ENCODE measurements around the gene TSHZ1.

TSHZ1 gene

GRCh38 chr18:75165926-75166325 lies 44.7 kb upstream of the TSHZ1 start:
- no peak for DNase-seq (ENCODE audit: low read depth, low spot score)
- no peak overlapping the region for H3K4me3 ChIP-seq (ENCODE audit: low read depth, low read length)
- TF ChIP-seq CTCF (IDR thresholded peaks at IDR 0.05; ENCODE audit: low read depth, low read length), result no peak
- in situ Hi-C loops (cut with HindIII; ENCODE audit: low sequenced_read_pairs), result no loop called here

- in situ Hi-C loops (cut with HindIII; ENCODE audit: low sequenced_read_pairs), result no loop called here
- H3K4me3 ChIP-seq (ENCODE audit: low read depth, low read length), result no peak overlapping the region
- no peak for DNase-seq (ENCODE audit: low read depth, low spot score)
- TF ChIP-seq CTCF (IDR thresholded peaks at IDR 0.05; ENCODE audit: low read depth, low read length), result no peak
Observed at GRCh38 chr18:75167137-75167536, 43.5 kb upstream of the TSHZ1 start.

- peak; percentile 15 for DNase-seq (ENCODE audit: low read depth, low spot score)
- no peak for TF ChIP-seq CTCF (IDR thresholded peaks at IDR 0.05; ENCODE audit: low read depth, low read length)
- in situ Hi-C loops (cut with HindIII; ENCODE audit: low sequenced_read_pairs), result no loop called here
- H3K4me3 ChIP-seq (ENCODE audit: low read depth, low read length), result peak overlapping the region; percentile 23
Observed at GRCh38 chr18:75167759-75168618, 42.6 kb upstream of the TSHZ1 start.

GRCh38 chr18:75168619-75169018 lies 42.0 kb upstream of the TSHZ1 start:
- in situ Hi-C loops (cut with HindIII; ENCODE audit: low sequenced_read_pairs), result no loop called here
- H3K4me3 ChIP-seq (ENCODE audit: low read depth, low read length), result no peak overlapping the region
- TF ChIP-seq CTCF (IDR thresholded peaks at IDR 0.05; ENCODE audit: low read depth, low read length), result no peak
- DNase-seq (ENCODE audit: low read depth, low spot score), result no peak

- no peak for DNase-seq (ENCODE audit: low read depth, low spot score)
- in situ Hi-C loops (cut with HindIII; ENCODE audit: low sequenced_read_pairs), result no loop called here
- no peak overlapping the region for H3K4me3 ChIP-seq (ENCODE audit: low read depth, low read length)
- TF ChIP-seq CTCF (IDR thresholded peaks at IDR 0.05; ENCODE audit: low read depth, low read length), result no peak
Observed at GRCh38 chr18:75169411-75169810, 41.2 kb upstream of the TSHZ1 start.

- no peak overlapping the region for H3K4me3 ChIP-seq (ENCODE audit: low read depth, low read length)
- no peak for DNase-seq (ENCODE audit: low read depth, low spot score)
- in situ Hi-C loops (cut with HindIII; ENCODE audit: low sequenced_read_pairs), result no loop called here
Observed at GRCh38 chr18:75170022-75170789, 40.4 kb upstream of the TSHZ1 start.

More at GRCh38 chr18:75170022-75170789, 40.4 kb upstream of the TSHZ1 start:
- TF ChIP-seq CTCF (IDR thresholded peaks at IDR 0.05; ENCODE audit: low read depth, low read length), result no peak

Measured in astrocyte of the spinal cord (primary cell).